COR-L47 (cell line): ENCODE measurements around the gene CBX5.
"Not testable (repeated sequence)": the region's sequence is repeated elsewhere in the genome, so short reads cannot be mapped to it uniquely, and the experiment has no call there.

Experiments
- DNase-seq: peaks from one replicate; lab custom pipeline; 2025; lab: John Stamatoyannopoulos, UW

CBX5 gene

GRCh38 chr12:54197010-54197409 lies 82.9 kb downstream of the CBX5 start:
- no peak for DNase-seq

- no peak for DNase-seq
These were observed 83.5 kb downstream of the CBX5 start for GRCh38 chr12:54196396-54196795.

- no peak for DNase-seq
These were observed 84.1 kb downstream of the CBX5 start for GRCh38 chr12:54195737-54196347.

- DNase-seq: no peak
These were observed 84.7 kb downstream of the CBX5 start for GRCh38 chr12:54195080-54195736.

- DNase-seq: not testable (repeated sequence)
These were observed 85.3 kb downstream of the CBX5 start for GRCh38 chr12:54194611-54195010.

GRCh38 chr12:54193434-54193833 lies 86.5 kb downstream of the CBX5 start:
- DNase-seq: no peak

GRCh38 chr12:54191550-54192022 lies 88.3 kb downstream of the CBX5 start:
- peak; percentile 70 for DNase-seq

GRCh38 chr12:54191126-54191525 lies 88.8 kb downstream of the CBX5 start:
- no peak for DNase-seq

GRCh38 chr12:54189198-54189539 lies 90.8 kb downstream of the CBX5 start:
- DNase-seq: no peak

GRCh38 chr12:54187075-54187474 lies 92.8 kb downstream of the CBX5 start:
- no peak for DNase-seq

- DNase-seq: no peak
These were observed 94.0 kb downstream of the CBX5 start for GRCh38 chr12:54185919-54186318.

GRCh38 chr12:54185297-54185696 lies 94.6 kb downstream of the CBX5 start:
- DNase-seq: not testable (repeated sequence)

- DNase-seq: no peak
These were observed 95.7 kb downstream of the CBX5 start for GRCh38 chr12:54184024-54184805.

GRCh38 chr12:54182981-54183380 lies 96.9 kb downstream of the CBX5 start:
- DNase-seq: no peak

GRCh38 chr12:54182086-54182485 lies 97.8 kb downstream of the CBX5 start:
- DNase-seq: no peak
